HG03460 (cell line): Measurements from ENCODE around the gene ZNF420.

ENCODE experiments used
- ATAC-seq: cut with Tn5 transposase; IDR thresholded peaks from one replicate; pipeline ENCODE4 v1.9.1; 2021; ENCODE audit not compliant: unreplicated experiment

ZNF420 gene

DNA sequence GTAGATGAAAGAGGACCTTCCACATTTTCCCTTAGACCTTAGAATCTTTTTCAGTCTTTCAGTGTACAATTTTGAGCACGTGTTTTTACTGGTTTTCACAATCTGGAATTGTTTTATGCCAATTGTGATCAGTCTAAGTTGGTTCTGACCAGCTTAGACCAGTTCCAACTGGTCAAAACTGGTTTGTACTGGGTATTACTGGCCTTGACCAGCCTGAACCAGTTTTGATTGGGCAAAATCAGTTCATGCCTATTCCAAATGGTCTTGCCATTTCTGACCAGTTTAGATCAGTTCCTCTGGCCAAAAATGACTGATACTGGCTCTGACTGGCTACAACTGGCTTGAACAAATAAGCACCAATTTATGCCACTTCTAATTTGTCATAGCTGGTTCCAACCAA, 57.9 kb downstream of the ZNF420 start:
- ATAC-seq: no peak

DNA sequence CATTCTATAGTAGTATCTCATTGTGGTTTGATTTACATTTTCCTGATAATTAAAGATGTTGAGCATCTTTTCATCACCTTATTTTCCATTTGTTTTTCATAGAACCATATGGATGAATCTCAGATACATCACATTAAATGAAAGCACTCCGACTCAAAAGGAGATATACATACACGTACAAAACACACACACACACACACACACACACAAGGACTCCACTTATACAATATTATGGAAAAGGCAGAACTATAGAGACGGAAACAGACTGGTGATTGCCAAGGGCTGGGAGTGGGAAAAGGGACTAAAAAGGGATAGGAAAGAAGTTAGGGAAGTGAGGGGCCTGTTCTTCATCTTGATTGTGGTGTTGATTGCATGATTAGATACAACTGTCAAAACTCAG, 70.0 kb downstream of the ZNF420 start:
- ATAC-seq: no peak

- ATAC-seq: no peak
These were observed 81.9 kb downstream of the ZNF420 start for GRCh38 chr19:37160153-37160552.

DNA sequence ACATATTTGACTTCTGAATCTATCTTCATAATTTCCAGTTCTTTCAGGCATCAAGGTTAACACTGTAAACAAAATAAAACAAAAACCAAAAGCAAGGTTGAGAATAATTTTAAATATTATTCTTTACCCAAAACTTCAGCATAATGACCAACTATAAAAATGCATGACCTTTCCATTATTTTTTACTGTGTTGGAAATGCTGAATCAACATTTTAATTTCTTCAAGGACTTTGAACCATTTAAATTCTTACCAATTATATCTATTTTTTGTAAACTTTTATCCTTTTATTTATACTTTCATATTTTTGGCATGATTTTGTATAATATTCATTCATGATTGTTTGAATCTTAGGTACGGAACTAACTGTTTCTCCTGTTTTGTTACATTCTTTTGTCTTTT, 87.4 kb downstream of the ZNF420 start:
- no peak for ATAC-seq

DNA sequence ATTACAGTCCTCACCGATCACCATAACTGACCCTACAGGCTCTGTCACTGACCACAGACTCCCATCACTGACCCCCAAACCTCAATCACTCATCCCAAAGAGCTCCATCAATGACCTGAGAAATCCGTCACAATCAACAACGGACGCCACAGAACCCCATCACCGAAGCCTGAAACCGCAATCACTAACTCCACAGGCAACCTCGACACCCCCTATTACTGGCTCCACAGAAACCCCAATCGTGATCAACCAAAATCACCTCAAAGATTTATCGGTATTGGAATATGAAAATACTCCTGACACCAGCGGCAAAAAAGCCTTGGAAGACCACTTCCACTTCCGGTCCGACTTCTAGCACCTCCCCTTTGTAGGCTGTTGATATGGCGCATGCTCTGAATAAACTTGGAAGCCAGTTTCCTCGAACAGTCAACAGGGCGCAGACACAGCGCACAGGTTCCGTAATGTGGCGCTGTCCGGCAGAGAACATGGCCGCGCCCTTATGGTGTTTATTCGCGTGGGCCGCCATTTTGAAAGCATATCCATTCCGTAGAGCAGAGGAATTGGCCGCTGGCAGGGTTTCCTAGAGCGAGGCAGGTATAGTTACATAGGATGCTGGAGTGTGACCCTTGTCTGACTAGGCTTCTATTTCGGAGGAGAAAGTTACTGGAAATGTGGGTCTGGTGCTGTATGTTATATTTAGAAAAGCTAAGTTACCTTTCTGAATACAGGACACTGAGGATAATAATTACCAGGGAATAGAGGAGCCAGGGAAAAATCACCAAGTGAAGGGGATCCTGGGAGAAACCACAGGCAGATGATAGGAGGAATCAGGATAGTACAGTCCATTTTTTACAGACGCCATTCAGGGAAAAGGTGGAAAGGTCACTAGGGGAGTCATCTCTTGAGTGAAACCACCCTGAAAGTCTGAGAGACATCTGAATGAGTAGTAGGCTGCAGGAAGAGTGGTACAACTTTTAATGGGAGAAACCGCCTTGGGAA, 94.4 kb downstream of the ZNF420 start, which contains the start of gene ZNF585A:
TSS of gene ZNF585A (minus strand) at position 328 of the 999 bp plus-strand sequence. CDS start 2,785 bp downstream, outside the sequence.
- peak; percentile 92 for ATAC-seq
